SU-DHL-6 (cell line): ENCODE measurements around the gene CAMK1D.

Experiments used
- H2AFZ ChIP-seq: fragments of 200-600 bp; sonication (generic); 2 replicates; pipeline ENCODE4 v1.6.1; 2014; ENCODE audit warnings: low read depth, mild to moderate bottlenecking, moderate library complexity, mixed read lengths, antibody characterized with exemption, low read length; ENCODE audit not compliant: severe bottlenecking
- H3F3A ChIP-seq: fragments of 200-600 bp; shearing (Covaris generic); 2 replicates; pipeline ENCODE4 v1.6.0; 2016; ENCODE audit warnings: antibody characterized with exemption, mild to moderate bottlenecking; ENCODE audit not compliant: insufficient read depth
- H3K27ac ChIP-seq: fragments of 200-600 bp; sonication (generic); 2 replicates; pipeline ENCODE4 v1.5.1; 2016; ENCODE audit warnings: low read depth, mild to moderate bottlenecking, low read length, moderate library complexity, mixed read lengths
- H3K27me3 ChIP-seq: fragments of 200-600 bp; sonication (generic), shearing (Covaris generic); 2 replicates; pipeline ENCODE4 v1.6.0; 2014; ENCODE audit warnings: mild to moderate bottlenecking, low read length
- H3K36me3 ChIP-seq: fragments of 200-600 bp; sonication (generic); 2 replicates; pipeline ENCODE4 v1.6.1; 2014; ENCODE audit warnings: mild to moderate bottlenecking, low read length, mixed read lengths
- H3K4me2 ChIP-seq: fragments of 300-600, 200-600 bp; shearing (Covaris generic), sonication (generic); 2 replicates; pipeline ENCODE4 v1.6.0; 2014; ENCODE audit warnings: low read length, low read depth, mild to moderate bottlenecking; ENCODE audit not compliant: poor library complexity, severe bottlenecking
- H3K4me3 ChIP-seq: fragments of 200-600 bp; sonication (generic); 2 replicates; pipeline ENCODE4 v1.5.1; 2014; ENCODE audit warnings: antibody characterized with exemption, low read length, mild to moderate bottlenecking, mixed read lengths; ENCODE audit not compliant: insufficient read depth, poor library complexity, severe bottlenecking
- H3K79me2 ChIP-seq: fragments of 200-600 bp; sonication (generic); 2 replicates; pipeline ENCODE4 v1.6.1; 2014; ENCODE audit warnings: mild to moderate bottlenecking, low read length, moderate library complexity; ENCODE audit not compliant: insufficient read depth
- H3K9ac ChIP-seq: fragments of 200-600 bp; sonication (generic); 2 replicates; pipeline ENCODE4 v1.7.0; 2014; ENCODE audit warnings: mild to moderate bottlenecking, low read length
- H3K9me2 ChIP-seq: fragments of 200-600 bp; sonication (generic); replicated peaks from 2 replicates; pipeline ENCODE4 v1.6.1; 2014; ENCODE audit warnings: low read length; ENCODE audit not compliant: insufficient read depth
- H3K9me3 ChIP-seq: fragments of 200-600 bp; sonication (generic); 2 replicates; pipeline ENCODE4 v1.6.1; 2014; ENCODE audit warnings: low read length, mixed read lengths; ENCODE audit not compliant: insufficient read depth
- H4K20me1 ChIP-seq: fragments of 200-600 bp; sonication (generic); 2 replicates; pipeline ENCODE4 v1.6.1; 2014; ENCODE audit warnings: low read depth, mild to moderate bottlenecking, antibody characterized with exemption, low read length, moderate library complexity, mixed read lengths
- CTCF ChIP-seq: fragments of 200-600 bp; sonication (generic); IDR thresholded peaks from one replicate; pipeline ENCODE4 v1.5.1; 2017; ENCODE audit warnings: antibody characterized with exemption, mild to moderate bottlenecking, low read length, moderate library complexity; ENCODE audit not compliant: insufficient read depth, poor library complexity, severe bottlenecking
- EZH2phosphoT487 ChIP-seq: fragments of 200-600 bp; sonication (generic), shearing (Covaris generic); conservative IDR thresholded peaks from 2 replicates; pipeline ENCODE4 v1.6.1; 2018; ENCODE audit warnings: mild to moderate bottlenecking, antibody characterized with exemption, low read length, moderate library complexity, mixed read lengths

Gene CAMK1D

GRCh38 chr10:12597788-12598765 is 248.7 kb downstream of the CAMK1D start:
- no peak overlapping the region for H3K4me3 ChIP-seq
- H3K27ac ChIP-seq: no peak overlapping the region

DNA sequence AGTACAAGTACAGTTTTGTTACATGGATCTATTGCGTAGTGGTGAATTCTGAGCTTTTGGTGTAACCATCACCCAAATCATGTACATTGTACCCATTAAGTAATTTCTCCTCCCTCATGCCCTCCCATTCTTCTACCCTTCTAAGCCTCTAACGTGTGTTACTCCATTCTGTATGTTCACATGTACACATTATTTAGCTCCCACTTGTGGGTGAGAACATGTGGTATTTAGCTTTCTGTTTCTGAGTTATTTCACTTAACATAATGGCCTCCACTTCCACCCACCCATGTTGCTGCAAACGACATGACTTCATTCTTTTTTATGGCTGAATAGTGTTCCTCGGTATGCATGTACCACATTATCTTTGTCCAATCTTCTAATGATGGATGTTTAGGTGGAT is 251.3 kb downstream of the CAMK1D start:
- Histone ChIP-seq H3K27me3 (no peaks in the 10 kb centered on the region), H3K9me3 (no peaks in the 10 kb centered on the region), H3K9ac (no peak overlapping the region), H4K20me1 (no peaks in the 10 kb centered on the region), H3K4me2 (no peak overlapping the region), H3K27ac (no peak overlapping the region), H3F3A (no peaks in the 10 kb centered on the region), H3K36me3 (no peaks in the 10 kb centered on the region), H2AFZ (no peak overlapping the region), H3K4me3 (no peak overlapping the region), H3K9me2 (no peaks in the 10 kb centered on the region), H3K79me2 (peaks cover 86% of the 10 kb centered on the region)
- TF ChIP-seq EZH2phosphoT487 (no peak), CTCF (no peak)

More at GRCh38 chr10:12597788-12598765, 248.7 kb downstream of the CAMK1D start:
- no peak overlapping the region for H3K9ac ChIP-seq
- H3K79me2 ChIP-seq: peaks cover 77% of the 10 kb centered on the region
- no peaks in the 10 kb centered on the region for H3K27me3 ChIP-seq
- no peaks in the 10 kb centered on the region for H4K20me1 ChIP-seq
- no peaks in the 10 kb centered on the region for H3F3A ChIP-seq
- no peaks in the 10 kb centered on the region for H3K9me3 ChIP-seq
- H3K9me2 ChIP-seq: no peaks in the 10 kb centered on the region
- H3K36me3 ChIP-seq: no peaks in the 10 kb centered on the region
- no peak overlapping the region for H2AFZ ChIP-seq
- TF ChIP-seq EZH2phosphoT487: no peak
- TF ChIP-seq CTCF: no peak
- H3K4me2 ChIP-seq: no peak overlapping the region

- H3K79me2 ChIP-seq: peaks cover 85% of the 10 kb centered on the region
- no peak overlapping the region for H2AFZ ChIP-seq
- H3K9me2 ChIP-seq: no peaks in the 10 kb centered on the region
- H3K36me3 ChIP-seq: no peaks in the 10 kb centered on the region
- no peak for TF ChIP-seq CTCF
- no peak for TF ChIP-seq EZH2phosphoT487
- H4K20me1 ChIP-seq: no peaks in the 10 kb centered on the region
- H3F3A ChIP-seq: no peaks in the 10 kb centered on the region
- H3K4me3 ChIP-seq: no peak overlapping the region
- H3K4me2 ChIP-seq: no peak overlapping the region
- no peaks in the 10 kb centered on the region for H3K9me3 ChIP-seq
- H3K27me3 ChIP-seq: no peaks in the 10 kb centered on the region
- no peak overlapping the region for H3K9ac ChIP-seq
- H3K27ac ChIP-seq: no peak overlapping the region
Measured at GRCh38 chr10:12602521-12602920, 253.2 kb downstream of the CAMK1D start.
